Activated CD8-positive, alpha-beta memory T cell treated with anti-CD3 and anti-CD28 coated beads for 4 hours (primary cell): ENCODE measurements around the gene FBF1.
A peak's percentile ranks its signal among the peaks of the same experiment; 100 is the strongest.
"Not testable (repeated sequence)": the region's sequence is repeated elsewhere in the genome, so short reads cannot be mapped to it uniquely, and the experiment has no call there.

Source experiments
- DNase-seq, 2 donors: peaks; one replicate each; pipeline ENCODE4 v3.0.0-alpha.2; 2020; ENCODE audit warnings: low read depth in 2 of 2

Gene FBF1, protein sequence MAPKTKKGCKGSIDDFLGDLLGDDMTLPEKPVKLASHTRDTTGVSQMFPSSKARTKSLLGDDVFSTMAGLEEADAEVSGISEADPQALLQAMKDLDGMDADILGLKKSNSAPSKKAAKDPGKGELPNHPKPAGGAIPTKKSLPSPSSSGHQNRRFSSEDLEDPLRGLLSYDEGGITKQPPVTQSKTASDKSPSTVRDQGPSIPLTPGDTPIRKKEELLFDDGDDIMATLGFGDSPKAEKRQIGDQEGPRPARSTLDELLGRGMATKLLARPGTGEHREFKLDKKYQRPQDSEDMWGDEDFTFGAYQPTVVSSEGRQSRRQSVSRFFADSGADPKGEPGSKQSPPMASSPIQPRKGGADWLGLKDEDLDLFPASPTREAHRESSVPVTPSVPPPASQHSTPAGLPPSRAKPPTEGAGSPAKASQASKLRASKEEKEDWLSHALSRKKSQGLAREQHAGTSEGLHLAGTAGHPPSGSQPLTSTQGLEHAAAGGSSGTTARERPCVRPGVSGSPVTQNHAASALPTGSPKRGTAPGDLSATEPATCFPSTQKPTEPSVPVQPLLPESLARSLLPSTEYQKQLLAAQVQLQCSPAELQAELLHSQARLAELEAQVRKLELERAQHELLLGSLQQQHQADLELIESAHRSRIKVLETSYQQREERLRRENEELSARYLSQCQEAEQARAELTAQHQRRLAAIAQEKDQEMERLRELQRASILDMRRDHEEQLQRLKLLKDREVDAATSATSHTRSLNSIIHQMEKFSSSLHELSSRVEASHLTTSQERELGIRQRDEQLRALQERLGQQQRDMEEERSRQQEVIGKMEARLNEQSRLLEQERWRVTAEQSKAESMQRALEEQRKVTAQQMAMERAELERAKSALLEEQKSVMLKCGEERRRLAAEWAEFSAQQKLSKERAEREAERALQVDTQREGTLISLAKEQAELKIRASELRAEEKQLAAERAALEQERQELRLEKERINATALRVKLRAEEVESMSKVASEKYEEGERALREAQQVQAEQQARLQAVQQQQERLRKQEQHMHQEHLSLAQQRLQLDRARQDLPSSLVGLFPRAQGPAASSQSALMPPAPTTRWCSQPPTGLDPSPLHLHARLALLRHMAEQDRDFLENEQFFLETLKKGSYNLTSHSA

DNA sequence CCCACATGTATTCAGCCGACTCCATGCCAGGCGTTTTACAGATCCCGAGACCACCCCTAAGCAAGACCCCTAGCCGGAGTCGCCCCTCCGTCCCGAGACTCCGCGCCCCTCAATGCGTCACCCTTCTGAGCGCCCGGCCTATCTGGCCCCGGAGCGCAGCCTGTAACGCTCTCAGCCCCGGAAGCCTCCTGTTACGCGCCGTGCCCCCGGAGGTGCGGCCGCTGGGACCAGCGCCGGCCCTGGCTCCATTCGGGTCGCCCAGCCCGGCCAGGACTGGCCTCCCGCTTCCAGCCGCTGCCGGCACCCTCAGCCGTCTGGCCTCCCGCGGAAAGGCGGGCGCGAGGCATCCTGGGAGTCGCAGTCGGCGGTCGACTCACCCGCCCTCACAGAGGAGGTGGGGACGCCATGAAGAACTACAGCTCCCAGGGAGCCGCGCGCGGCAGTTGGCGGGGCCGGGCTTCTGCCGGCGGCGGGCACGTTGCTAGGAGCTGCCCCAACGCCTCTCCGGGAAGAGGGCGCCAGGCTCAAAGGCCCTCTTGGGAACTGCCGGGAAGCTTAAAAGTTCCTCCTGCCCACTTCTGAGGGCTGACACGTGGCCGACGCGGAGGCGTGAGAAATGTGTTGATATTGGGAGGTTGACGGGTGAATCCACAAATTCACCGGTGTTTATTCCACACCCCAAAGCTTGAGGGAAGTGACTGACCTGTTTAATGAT lies at the start of gene FBF1:
Gene FBF1, minus strand, starts transcription at position 316 of the 715 bp plus-strand sequence. CDS start 2,893 bp downstream, outside the sequence.
- peak; percentile 77 for DNase-seq

DNA sequence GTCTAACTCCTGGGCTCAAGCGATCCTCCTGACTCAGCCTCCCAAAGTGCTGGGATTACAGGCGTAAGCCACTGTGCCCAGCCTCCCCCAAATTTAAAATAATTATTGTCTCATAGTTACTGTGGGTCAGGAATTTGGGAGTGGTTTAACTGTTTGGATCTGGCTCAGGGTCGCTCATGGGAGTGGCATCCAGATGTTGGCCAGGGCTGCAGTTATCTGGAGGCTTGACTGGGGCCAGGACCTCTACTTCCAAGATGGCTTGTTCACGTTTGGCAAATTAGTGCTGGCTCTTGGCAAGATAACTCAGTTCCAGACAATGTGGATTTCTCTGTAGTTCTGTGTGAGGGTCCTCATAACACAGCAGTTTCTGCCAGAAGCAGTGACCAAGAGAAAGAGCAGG lies 46.2 kb upstream of the FBF1 start:
- DNase-seq: no peak

DNA sequence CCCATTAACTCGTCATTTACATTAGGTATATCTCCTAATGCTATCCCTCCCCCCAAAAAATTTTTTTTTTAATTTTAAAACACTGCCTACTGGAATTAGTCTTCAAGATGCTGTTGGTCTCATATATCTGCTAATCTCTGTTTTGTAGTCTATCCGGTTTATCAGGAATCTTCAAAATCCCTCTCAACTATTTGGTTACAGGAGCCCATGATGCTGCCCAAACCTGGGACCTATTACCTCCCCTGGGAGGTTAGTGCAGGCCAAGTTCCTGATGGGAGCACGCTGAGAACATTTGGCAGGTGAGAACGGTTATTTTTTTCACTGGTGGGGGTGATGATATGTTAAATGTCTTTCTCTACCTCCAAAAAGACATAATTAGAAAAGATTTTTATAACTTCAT lies 45.1 kb upstream of the FBF1 start:
- no peak for DNase-seq

DNA sequence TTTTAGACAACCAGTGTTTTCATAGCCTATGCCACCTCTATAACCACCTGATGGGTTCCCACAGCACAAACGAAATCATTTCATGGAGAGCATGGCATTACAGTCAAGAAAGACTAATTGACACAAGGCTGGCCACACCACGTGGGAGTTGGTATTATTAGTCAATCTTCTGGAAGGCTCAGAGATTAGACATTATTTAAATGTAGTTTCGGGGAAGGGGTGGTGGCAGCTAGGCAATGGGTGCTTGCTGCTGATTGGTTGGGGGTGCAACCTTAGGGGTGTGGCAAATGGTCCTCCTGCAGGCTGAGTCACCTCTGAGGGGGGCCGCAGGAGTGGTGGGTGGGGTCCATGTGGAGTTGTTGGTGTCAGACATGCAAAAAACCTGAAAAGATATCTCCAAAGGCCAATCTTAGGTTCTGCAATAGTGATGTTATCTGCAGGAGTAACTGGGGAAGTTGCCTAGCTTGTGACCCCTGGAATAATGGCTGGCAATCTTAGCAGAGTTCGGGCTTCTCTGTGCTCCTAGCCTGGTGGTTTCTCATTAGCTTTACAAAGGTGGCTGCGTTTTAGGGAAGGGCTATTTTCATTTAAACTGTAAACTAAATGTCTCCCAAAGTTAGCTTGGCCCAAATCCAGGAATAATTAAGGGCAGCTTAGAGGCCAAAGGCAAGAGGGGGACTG lies 42.8 kb upstream of the FBF1 start:
- no peak for DNase-seq

DNA sequence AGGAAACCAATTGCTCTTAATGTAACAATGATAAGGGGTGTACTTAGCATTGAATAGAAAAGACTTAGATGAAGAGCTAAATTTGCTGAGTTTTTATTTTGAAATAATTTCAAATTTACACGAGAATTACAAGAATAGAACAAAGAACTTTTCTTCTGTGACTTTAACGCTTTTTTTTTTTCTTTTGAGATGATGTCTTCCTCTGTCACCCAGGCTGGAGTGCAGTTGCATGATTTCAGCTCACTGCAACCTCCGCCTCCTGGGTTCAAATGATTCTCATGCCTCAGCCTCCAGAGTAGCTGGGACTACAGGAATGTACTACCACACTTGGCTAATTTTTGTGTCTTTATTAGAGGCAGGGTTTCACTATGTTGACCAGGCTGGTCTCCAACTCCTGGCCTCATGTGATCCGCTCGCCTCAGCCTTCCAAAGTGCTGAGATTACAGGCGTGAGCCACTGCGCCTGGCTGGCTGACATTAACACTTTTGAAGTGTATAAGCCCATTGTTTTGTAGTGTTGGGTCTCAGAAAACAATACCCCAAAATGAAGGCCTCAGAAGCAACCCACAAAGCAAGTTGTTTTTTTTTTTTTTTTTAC lies 40.3 kb upstream of the FBF1 start:
- DNase-seq: no peak

DNA sequence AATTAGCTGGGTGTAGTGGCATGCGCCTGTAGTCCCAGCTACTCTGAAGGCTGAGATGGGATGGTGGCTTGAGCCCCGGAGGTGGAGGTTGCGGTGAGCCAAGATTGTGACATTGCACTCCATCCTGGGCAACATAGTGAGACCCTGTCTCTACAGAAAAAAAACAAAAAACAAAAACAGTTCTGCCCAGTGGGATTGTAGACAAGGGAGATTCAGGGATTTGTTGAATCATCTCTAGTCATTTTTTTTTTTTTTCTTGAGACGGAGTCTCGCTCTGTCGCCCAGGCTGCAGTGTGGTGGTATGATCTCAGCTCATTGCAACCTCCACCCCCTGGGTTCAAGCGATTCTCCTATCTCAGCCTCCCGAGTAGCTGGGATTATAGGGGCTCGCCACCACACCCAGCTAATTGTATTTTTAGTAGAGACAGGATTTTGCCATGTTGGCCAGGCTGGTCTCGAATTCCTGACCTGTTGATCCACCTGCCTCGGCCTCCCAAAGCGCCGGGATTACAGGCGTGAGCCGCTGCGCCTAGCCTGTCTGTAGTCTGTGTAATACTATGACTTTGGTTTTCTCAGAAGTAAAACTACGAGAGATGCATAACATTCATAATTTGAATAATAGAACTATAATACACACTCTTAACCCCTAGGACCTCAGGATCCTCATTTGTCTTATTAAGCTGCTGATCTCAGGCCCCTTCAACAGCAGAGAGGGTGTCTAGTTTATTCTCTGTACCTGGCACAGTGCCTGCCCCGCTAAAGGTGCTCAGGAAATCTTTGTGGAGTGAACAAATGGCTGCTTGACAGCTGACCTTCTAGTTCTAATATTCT lies 39.6 kb upstream of the FBF1 start:
- DNase-seq: no peak

DNA sequence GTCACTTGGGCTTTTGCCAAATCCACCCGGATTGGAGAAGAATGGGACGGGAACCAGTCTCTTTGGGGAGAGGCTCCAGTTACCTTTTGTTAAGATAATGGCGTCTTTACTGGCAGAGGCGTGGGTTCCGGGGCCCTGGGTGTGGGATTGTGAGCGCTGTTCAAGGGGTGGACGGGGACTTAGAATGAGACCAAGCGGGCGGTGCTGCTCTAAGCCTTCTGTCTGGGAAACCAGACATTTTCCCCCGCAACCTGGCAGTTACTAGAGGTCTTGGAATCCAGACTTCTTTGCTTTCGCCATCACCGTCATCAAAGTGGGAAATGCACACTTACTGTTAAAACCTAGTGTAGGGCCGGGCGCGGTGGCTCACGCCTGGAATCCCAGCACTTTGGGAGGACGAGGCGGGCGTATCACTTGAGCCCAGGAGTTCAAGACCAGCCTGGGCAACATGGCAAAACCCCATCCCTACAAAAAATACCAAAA lies 38.9 kb upstream of the FBF1 start:
- DNase-seq: no peak

DNA sequence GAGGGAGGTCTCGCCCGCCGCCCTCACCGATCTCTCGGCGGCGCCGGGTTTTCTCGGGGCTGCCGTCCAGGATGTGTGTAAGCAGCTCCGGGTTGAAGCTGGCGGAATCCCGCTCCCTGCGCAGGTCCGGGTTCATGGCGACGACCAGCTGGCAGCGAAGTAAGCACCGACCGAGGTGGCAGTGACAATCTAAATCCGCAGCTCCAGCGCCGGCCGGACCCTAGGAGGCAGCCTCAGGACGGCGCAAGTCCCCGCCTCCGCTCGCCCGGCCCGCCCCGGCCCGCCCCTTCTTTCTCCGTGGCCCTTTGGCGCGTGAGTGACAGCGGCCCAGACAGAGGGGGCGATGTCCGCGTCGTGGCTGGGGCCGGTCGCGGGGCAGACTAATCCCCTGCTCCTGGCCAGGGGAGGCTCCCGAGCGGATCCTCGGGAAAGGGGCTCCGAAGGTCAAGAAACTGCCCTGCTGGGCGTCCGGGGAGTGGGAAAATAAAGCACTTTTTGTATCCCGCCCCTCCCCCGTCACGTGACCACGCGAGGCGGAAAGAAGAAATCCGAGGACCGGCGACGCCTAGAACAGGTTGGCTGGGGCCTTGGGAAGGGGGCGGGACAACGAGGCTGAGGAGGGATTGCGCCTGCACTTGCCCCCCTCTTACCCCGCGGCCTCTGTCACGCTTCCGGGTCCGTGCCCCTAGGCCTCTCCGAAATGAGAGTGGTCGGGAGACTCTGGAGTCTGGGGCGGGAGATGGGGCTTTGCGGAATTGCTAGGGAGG lies 38.3 kb upstream of the FBF1 start, which contains the start of the genes ACOX1 and TEN1:
Gene ACOX1, minus strand, starts transcription at position 229 of the 767 bp plus-strand sequence. Its CDS starts 93 bp downstream, at position 136.
Gene TEN1, plus strand, starts transcription at position 303 of the 767 bp plus-strand sequence. CDS start 6,953 bp downstream, outside the sequence.
- peak; percentile 92 to 93 for DNase-seq

DNA sequence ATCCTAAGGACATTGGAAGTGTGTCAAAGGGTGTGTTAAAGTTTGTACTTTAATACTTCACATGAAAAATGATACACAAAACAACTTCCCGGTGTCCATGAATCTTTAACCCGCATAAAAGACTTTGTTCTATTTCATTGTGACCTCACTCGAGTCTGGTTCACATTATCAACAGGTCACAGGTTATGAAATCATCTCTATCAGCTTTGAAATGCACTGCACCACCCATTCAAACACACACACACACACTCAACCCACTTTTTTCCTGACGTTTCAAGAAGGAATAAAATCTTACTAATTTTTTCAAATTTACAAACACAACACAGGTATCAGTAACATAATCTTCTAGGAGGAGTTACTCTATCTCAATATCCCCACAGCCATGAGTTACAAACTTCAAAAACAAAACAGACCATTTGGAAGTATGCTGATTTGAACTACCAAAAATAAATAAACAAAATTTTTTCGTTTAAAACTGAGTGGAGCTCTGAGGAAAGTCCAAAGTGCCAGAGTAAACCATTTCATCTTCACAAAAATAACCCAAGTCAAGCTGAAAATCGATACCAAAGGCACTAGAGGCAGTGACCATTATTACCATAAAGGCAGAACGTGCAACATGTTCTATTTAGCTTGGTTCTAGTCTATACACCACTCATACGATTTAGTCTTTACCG lies 35.5 kb upstream of the FBF1 start:
- DNase-seq: no peak

DNA sequence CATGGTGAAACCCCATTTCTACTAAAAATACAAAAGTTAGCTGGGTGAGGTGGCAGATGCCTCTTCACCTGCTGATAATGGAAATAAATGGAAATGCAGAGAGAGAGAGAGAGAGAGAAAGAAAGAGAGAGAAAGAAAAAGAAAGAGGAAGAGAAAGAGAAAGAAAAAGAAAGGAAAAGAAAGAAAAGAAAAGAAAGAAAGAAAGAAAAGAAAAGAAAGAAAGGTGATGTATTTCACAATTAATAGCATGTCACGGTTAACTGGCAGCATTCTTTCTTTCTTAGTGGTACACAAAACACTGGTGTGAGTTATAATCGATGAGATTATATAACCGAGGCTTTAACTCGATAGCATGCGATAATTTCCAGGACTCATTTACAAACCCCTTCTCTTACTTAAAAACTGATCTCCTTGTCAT lies 34.9 kb upstream of the FBF1 start:
- DNase-seq: no peak

DNA sequence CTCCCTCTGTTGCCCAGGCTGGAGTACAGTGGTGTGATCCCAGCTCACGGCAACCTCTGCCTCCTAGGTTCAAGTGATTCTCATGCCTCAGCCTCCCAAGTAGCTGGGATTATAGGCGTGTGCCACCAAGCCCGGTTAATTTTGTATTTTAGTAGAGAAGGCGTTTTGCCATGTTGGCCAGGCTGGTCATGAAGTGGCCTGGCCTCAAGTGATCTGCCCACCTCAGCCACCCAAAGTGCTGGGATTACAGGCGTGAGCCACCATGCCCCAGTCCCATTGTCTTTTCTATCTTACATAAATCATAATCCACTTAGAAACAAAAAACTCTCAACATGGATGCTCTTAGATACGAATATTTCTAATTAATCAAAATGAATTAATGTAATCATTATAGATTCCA lies 34.3 kb upstream of the FBF1 start:
- not testable (repeated sequence) for DNase-seq

DNA sequence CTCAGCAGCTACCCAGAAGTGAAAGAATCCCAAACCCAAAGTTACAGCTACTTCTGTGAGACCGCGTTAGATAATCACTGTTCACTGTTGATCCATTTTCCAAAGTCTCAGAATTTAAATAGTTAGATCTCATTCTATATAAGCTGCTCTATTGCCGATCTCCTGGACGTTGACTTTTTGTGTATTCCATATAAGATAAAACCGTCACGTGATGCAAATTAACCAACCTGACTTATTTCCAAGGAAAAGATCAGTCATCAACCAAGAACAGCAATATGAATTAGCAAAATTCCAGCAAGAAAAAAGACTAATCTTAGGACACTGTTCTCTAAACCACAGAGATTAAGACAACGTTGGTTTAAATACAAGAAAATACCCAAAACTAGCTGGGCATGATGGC lies 29.8 kb upstream of the FBF1 start:
- DNase-seq: no peak

DNA sequence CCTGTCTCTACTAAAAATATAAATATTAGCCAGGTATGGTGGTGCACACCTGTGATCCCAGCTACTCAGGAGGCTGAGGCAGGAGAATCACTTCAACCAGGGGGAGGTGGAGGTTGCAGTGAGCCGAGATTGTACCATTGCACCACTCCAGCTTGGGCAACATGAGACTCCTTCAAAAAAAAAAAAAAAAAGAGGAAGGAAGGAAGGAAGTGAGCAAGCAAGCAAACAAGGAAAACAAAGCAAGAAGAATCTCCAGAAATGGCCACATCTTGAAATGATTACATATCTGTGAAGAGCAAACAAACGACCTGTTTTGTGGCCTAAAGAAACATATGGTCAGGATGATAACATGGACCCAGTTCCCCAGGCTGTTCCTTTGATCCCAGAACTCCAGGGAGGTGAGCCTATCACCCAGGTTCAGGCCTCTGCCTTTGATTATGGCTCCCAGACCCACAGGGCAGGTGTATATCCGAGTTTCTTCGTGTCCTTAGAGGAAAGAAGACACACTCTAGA lies 29.2 kb upstream of the FBF1 start:
- DNase-seq: no peak

DNA sequence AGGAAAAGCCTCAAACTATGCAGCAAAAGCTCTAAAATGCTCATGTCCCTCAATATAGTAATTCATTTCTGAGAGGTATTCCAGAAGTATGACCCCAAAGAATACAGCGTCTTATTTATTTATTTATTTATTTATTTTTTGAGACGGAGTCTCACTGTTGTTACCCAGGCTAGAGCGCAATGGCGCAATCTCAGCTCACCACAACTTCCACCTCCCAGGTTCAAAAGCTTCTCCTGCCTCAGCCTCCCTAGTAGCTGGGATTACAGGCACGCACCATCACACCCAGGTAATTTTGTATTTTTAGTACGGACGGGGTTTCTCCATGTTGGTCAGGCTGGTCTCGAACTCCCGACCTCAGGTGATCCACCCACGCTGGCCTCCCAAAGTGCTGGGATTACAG lies 28.2 kb upstream of the FBF1 start:
- DNase-seq: not testable (repeated sequence)

DNA sequence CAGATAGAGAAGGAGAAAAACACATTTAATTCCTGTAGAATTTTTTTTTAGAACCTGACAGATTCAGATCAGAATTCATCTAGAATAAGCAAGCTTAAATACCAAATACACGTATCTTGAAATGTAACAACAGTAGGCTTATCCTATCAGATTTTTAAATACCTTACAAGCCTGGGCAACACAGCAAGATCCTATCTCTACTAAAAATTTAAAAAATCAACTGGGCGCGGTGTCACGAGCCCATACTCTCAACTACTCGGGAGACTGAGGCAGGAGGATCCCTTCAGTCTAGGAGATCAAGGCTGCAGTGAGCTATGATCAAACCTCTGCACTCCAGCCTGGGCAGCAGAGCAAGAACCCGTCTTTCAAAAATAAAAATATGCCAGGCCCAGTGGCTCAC lies 24.6 kb upstream of the FBF1 start:
- DNase-seq: no peak

DNA sequence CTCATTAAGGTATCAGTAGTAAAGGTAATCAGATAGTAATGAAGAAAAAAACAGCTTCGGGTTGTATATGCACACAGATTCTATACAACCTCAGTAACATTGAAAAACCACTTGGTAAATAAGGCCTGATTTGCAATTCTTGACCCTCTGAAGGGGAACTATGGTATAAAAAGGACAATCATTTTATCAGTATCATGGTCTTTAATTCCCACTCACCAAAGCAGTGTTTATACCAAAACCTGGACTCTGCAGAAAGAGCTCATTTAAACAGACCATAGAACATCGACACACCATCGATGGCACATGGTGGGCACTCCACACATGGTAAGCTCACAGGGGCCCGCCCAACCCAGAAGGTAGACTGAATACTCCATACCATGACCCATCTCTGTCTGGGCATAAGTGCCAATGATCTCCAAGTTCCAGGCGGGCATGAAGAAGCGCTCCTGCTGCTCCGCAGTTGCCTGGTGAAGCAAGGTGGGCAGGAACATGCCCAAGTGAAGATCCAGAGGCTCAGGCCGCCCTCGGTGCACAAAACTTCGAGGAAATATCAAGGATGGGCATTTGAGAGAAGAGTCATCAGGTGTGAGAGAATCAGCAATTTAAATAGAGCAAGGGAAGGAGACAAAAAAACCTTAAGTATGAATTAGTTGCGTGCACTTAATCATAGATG lies 19.1 kb upstream of the FBF1 start:
- DNase-seq: no peak
